Left lung (tissue), 10 donors: Measurements from ENCODE around the gene TFF3. TPM values are rescaled to one million over a fixed set of nuclear protein-coding genes. Genes with fewer than 3 reads are reported as not detected.

Experiments
- ATAC-seq: fragments of 200-7000 bp; cut with Tn5 transposase; one replicate; pipeline ENCODE4 v1.9.1; 2020; ENCODE audit warnings: moderate library complexity
- DNase-seq, 4 donors: peaks; one replicate each; pipeline ENCODE4 v3.0.0-alpha.2; 2013 to 2020
- H3K27ac ChIP-seq, 2 donors: fragments of 200-600 bp; sonication (generic) in 1 of 2; one replicate each; pipeline versions ENCODE4 v1.5.0 to v1.8.0; 2020 to 2021
- H3K27me3 ChIP-seq, 2 donors: fragments of 200-600 bp; sonication (generic) in 1 of 2; one replicate each; pipeline versions ENCODE4 v1.5.0 to v1.8.0; 2020 to 2021
- H3K36me3 ChIP-seq, 2 donors: fragments of 200-600 bp; sonication (generic) in 1 of 2; one replicate each; pipeline versions ENCODE4 v1.5.0 to v1.8.0; 2020 to 2021
- H3K4me1 ChIP-seq, 2 donors: fragments of 200-600 bp; one replicate each; pipeline ENCODE4 v1.8.0; 2021
- H3K4me3 ChIP-seq, 2 donors: fragments of 200-600 bp; sonication (generic) in 1 of 2; one replicate each; pipeline versions ENCODE4 v1.5.0 to v1.8.0; 2020 to 2021; ENCODE audit warnings: mild to moderate bottlenecking in 1 of 2
- H3K9me3 ChIP-seq, 2 donors: fragments of 200-600 bp; sonication (generic) in 1 of 2; one replicate each; pipeline versions ENCODE4 v1.5.0 to v1.8.0; 2020 to 2021
- CTCF ChIP-seq, 2 donors: fragments of 200-600 bp; sonication (generic) in 1 of 2; IDR thresholded peaks; one replicate each; pipeline versions ENCODE4 v1.5.0 to v1.8.0; 2021; ENCODE audit warnings: antibody characterized with exemption in 2 of 2
- intact Hi-C, 2 donors: fragments of 100-400 bp; cut with DNase I; formaldehyde crosslinking; loops; one replicate each; pipeline versions ENCODE4 v1.11.2 to v1.14.2; 2022
- polyA plus RNA-seq, 6 donors: library from polyadenylated mRNA; unstranded; fragments of 120-200 nt; gene quantifications; one replicate each; pipeline ENCODE4 v1.2.1, GENCODE V29; 2013; ENCODE audit not compliant: insufficient read length in 6 of 6
- total RNA-seq, 2 donors: library from RNA; stranded (reverse); fragmentation: NEBNext Ultra II Directional; extraction: Animal tissue kit (Norgen Biotek cat#: 25700); gene quantifications; one replicate each; pipeline ENCODE4 v1.2.1, GENCODE V29; 2021
- donor health status: DM: no; HTN: yes; CAD: no.
- donor health status: DM: no; HTN: no; CAD: no.

TFF3 gene
- total and polyA plus RNA-seq, 8 donors: 5.5 to 20.0 (median 12.4) TPM

GRCh38 chr21:42321845-42322244 lies 6.6 kb upstream of the TFF3 start:
- no peak for TF ChIP-seq CTCF (IDR thresholded peaks at IDR 0.05)
- intact Hi-C loops: no loop called here
- H3K4me3 ChIP-seq: no peak overlapping the region
- no peaks in the 10 kb centered on the region for H3K27me3 ChIP-seq
- peaks cover 0 to 15% of the 10 kb centered on the region in 2 donors for H3K4me1 ChIP-seq
- ATAC-seq: no peak
- DNase-seq: no peak
- no peaks in the 10 kb centered on the region for H3K9me3 ChIP-seq
- no peak overlapping the region for H3K27ac ChIP-seq
- H3K36me3 ChIP-seq: no peaks in the 10 kb centered on the region

GRCh38 chr21:42321231-42321630 lies 6.0 kb upstream of the TFF3 start:
- Histone ChIP-seq H3K27me3 (no peaks in the 10 kb centered on the region), H3K27ac (no peak overlapping the region), H3K4me1 (peaks cover 0 to 15% of the 10 kb centered on the region in 2 donors), H3K4me3 (no peak overlapping the region), H3K36me3 (no peaks in the 10 kb centered on the region), H3K9me3 (no peaks in the 10 kb centered on the region)
- DNase-seq (no peak), ATAC-seq (no peak)
- intact Hi-C loops: no loop called here
- no peak for TF ChIP-seq CTCF (IDR thresholded peaks at IDR 0.05)

- Histone ChIP-seq H3K9me3 (no peaks in the 10 kb centered on the region), H3K4me1 (peaks cover 0 to 15% of the 10 kb centered on the region in 2 donors), H3K4me3 (no peak overlapping the region), H3K27me3 (no peaks in the 10 kb centered on the region), H3K36me3 (no peaks in the 10 kb centered on the region), H3K27ac (no peak overlapping the region)
- intact Hi-C loops: no loop called here
- ATAC-seq (no peak), DNase-seq (no peak)
- no peak for TF ChIP-seq CTCF (IDR thresholded peaks at IDR 0.05)
Observed at GRCh38 chr21:42320791-42321190, 5.6 kb upstream of the TFF3 start.

- peak; percentile 66 for ATAC-seq
Observed at GRCh38 chr21:42319851-42320572, 4.8 kb upstream of the TFF3 start.

More at GRCh38 chr21:42319851-42320572, 4.8 kb upstream of the TFF3 start:
- peak in 1 of 4 donors; percentile 78 for DNase-seq
- Histone ChIP-seq H3K4me3 (no peak overlapping the region), H3K36me3 (no peaks in the 10 kb centered on the region), H3K9me3 (no peaks in the 10 kb centered on the region), H3K27ac (peak overlapping the region in 1 of 2 donors; percentile 64), H3K4me1 (peaks cover 0 to 15% of the 10 kb centered on the region in 2 donors), H3K27me3 (no peaks in the 10 kb centered on the region)
- intact Hi-C loops: no loop called here
- no peak for TF ChIP-seq CTCF (IDR thresholded peaks at IDR 0.05)
